Peyer's patch (tissue), 4 donors: Measurements from ENCODE around the gene TEKT3. TPM values are rescaled to one million over a fixed set of nuclear protein-coding genes. Genes with fewer than 3 reads are reported as not detected.

Source experiments
- DNase-seq, 3 donors: peaks; one replicate each; pipeline ENCODE4 v3.0.0-alpha.2; 2017 to 2019
- H3K27ac ChIP-seq, 4 donors: fragments of 200-600 bp; sonication (generic); one replicate each; pipeline ENCODE4 v1.5.1; 2016 to 2019
- H3K27me3 ChIP-seq, 2 donors: fragments of 200-600 bp; sonication (generic); one replicate each; pipeline ENCODE4 v1.5.1; 2019
- H3K36me3 ChIP-seq, 3 donors: fragments of 200-600 bp; sonication (generic); one replicate each; pipeline ENCODE4 v1.5.1; 2016 to 2019
- H3K4me1 ChIP-seq, 4 donors: fragments of 200-600 bp; sonication (generic); one replicate each; pipeline ENCODE4 v1.5.1; 2016 to 2019
- H3K4me3 ChIP-seq, 4 donors: fragments of 200-600 bp; sonication (generic); 1 replicate in 3 of 4; 2 replicates in 1 of 4; pipeline ENCODE4 v1.5.1; 2016 to 2019; ENCODE audit warnings: mild to moderate bottlenecking in 1 of 4
- H3K9me3 ChIP-seq, 4 donors: fragments of 200-600 bp; sonication (generic); one replicate each; pipeline ENCODE4 v1.5.1; 2016 to 2019; ENCODE audit warnings: mild to moderate bottlenecking in 1 of 4
- POLR2A ChIP-seq, 2 donors: fragments of 450-650 bp; IDR thresholded peaks; one replicate each; pipeline ENCODE4 v1.5.1; 2017; ENCODE audit warnings: antibody characterized with exemption in 2 of 2, mild to moderate bottlenecking in 2 of 2, moderate library complexity in 2 of 2
- total RNA-seq, 4 donors: library from RNA; depleted of rRNA; stranded (reverse); fragments of >200 nt; gene quantifications; one replicate each; pipeline ENCODE4 v1.1.0, GENCODE V29; 2016
- TF ChIP-seq, protein P1 (sequence below), 6 experiments: fragments of 450-650 bp in 4 of 6; fragments of 200-600 bp in 2 of 6; sonication (generic) in 1 of 6; IDR thresholded peaks; one replicate each; pipeline ENCODE4 v1.5.1; 2017 to 2019; ENCODE audit warnings: antibody characterized with exemption in 6 of 6, mild to moderate bottlenecking in 3 of 6, moderate library complexity in 1 of 6

TEKT3 gene
- total RNA-seq, 4 donors from 2014 or later, result 2.5 to 3.9 TPM; not detected in 2

- H3K9me3 ChIP-seq, result no peaks in the 10 kb centered on the region
- H3K4me1 ChIP-seq, result peaks cover 0 to 42% (median 2%) of the 10 kb centered on the region in 4 donors
- H3K27ac ChIP-seq, result peak overlapping the region; percentile 72 to 99 (median 92)
- H3K27me3 ChIP-seq, result no peaks in the 10 kb centered on the region
- peak overlapping the region; percentile 39 to 84 (median 58) for H3K4me3 ChIP-seq
- TF ChIP-seq POLR2A (IDR thresholded peaks at IDR 0.05), result peak; percentile 79 to 92
- TF ChIP-seq, protein P1, sequence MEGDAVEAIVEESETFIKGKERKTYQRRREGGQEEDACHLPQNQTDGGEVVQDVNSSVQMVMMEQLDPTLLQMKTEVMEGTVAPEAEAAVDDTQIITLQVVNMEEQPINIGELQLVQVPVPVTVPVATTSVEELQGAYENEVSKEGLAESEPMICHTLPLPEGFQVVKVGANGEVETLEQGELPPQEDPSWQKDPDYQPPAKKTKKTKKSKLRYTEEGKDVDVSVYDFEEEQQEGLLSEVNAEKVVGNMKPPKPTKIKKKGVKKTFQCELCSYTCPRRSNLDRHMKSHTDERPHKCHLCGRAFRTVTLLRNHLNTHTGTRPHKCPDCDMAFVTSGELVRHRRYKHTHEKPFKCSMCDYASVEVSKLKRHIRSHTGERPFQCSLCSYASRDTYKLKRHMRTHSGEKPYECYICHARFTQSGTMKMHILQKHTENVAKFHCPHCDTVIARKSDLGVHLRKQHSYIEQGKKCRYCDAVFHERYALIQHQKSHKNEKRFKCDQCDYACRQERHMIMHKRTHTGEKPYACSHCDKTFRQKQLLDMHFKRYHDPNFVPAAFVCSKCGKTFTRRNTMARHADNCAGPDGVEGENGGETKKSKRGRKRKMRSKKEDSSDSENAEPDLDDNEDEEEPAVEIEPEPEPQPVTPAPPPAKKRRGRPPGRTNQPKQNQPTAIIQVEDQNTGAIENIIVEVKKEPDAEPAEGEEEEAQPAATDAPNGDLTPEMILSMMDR (IDR thresholded peaks at IDR 0.05), result peak in 3 of 6 experiments; percentile 19 to 38 (median 29)
- peak; percentile 35 to 93 (median 91) for DNase-seq
- peaks cover 0 to 21% (median 0%) of the 10 kb centered on the region in 3 donors for H3K36me3 ChIP-seq
Measured at GRCh38 chr17:15262291-15263205, 78.8 kb downstream of the TEKT3 start.

DNA sequence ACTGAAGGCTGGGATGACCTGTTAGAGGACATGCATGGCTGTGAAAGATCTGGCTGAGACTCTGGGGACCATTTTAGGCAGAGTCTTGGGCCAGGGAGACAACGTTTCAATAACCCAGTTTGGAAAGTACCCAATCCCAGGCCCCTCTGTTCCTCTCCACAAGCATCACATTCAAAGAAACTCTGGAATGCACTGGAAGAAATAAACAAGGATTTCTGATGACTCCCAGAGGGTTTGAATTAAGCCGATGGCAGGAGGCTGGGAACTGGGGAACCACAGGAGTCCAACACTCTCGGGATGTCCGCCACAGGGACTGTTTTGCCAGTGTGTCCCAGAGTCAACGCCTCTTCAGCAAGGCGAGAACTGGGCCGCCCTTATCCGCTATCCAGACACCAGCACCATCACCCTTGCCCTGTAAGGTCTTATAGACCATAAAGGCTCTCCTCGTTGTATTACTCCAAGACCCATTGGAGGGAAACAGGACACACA is 79.6 kb downstream of the TEKT3 start:
- TF ChIP-seq POLR2A (IDR thresholded peaks at IDR 0.05), result no peak
- TF ChIP-seq, protein P1 (IDR thresholded peaks at IDR 0.05), result no peak
- Histone ChIP-seq H3K27ac (peak overlapping the region; percentile 72 to 99 (median 92)), H3K27me3 (no peaks in the 10 kb centered on the region), H3K9me3 (no peaks in the 10 kb centered on the region), H3K4me3 (peak overlapping the region; percentile 39 to 84 (median 58)), H3K36me3 (peaks cover 0 to 26% (median 0%) of the 10 kb centered on the region in 3 donors), H3K4me1 (peaks cover 0 to 47% (median 4%) of the 10 kb centered on the region in 4 donors)
- DNase-seq, result no peak

DNA sequence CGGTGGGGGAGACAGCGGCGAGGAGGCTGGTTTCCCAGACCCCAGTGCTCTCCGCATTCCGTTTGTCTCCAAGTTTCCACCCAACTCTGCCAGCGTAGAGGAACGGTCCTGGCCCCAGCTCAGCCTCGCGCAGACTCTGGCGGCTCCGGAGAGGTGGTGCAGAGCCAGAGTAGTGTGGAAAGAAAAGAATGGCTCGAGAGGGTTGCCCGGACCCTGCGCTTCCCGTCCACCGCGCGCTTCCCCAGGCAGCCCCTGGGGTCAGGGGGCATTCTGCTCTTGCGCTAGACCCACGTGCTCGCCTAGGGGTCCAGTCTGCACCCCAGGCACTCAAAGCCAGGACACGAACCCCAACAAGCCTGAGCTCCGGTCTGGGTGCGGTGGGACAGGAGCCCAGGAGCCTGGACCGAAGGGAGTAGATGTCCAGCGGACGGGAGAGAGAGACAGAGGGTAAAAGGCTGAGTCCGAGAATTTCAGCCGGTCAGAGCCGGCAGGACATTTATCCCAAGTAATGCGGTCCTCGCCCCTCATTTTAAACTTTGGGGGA is 80.1 kb downstream of the TEKT3 start:
- peak overlapping the region; percentile 39 to 84 (median 58) for H3K4me3 ChIP-seq
- DNase-seq, result peak in 2 of 3 donors; percentile 60 to 74
- H3K27ac ChIP-seq, result peak overlapping the region; percentile 72 to 99 (median 92)
- H3K9me3 ChIP-seq, result no peaks in the 10 kb centered on the region
- H3K36me3 ChIP-seq, result peaks cover 0 to 31% (median 0%) of the 10 kb centered on the region in 3 donors
- TF ChIP-seq, protein P1 (IDR thresholded peaks at IDR 0.05), result peak in 2 of 6 experiments; percentile 10 to 26
- peak in 1 of 2 donors; percentile 12 for TF ChIP-seq POLR2A (IDR thresholded peaks at IDR 0.05)
- H3K4me1 ChIP-seq, result peaks cover 0 to 52% (median 4%) of the 10 kb centered on the region in 4 donors
- H3K27me3 ChIP-seq, result no peaks in the 10 kb centered on the region

DNA sequence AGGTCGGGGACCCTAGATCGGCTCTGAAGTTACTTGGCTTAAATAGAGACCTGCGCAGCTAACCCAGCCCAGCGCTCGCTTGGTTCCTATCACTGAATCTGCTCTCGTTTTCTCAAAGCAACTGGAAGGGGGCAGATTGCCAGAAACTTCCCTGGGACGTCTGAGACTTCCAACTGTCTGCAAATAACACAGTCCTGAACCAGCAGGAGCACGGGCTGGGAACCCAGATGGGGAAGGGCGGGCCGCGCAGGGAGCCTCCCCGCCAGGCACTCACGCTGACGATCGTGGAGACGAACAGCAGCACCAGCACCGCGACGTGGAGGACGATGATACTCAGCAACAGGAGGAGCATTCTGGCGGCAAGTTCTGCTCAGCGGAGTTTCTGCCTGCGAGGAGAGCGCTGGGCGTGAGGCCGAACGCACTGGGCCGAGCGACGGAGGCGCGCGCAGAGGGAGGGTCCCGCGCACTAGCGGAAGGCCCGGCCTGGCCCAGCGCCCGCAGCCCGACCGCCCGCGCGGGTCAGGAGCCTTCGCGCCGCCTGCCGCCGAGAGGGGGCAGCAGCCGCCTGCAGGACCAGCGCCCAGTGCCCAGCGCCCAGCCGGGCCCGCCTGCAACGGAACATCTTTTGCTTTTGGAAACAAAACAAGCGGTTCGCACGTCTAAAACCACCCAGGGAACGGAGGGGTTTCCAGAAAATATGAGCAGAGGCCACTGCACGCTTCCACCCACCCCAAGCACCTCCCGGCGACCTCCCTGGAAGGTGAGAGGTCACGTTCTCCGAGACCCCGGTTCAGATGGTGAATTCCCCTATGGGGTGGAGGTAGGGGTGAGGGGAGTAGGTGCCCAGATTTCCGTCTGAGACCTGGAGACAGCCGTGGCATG is 80.8 kb downstream of the TEKT3 start:
- Histone ChIP-seq H3K4me3 (peak overlapping the region; percentile 39 to 84 (median 58)), H3K27me3 (no peaks in the 10 kb centered on the region), H3K36me3 (peaks cover 0 to 39% (median 0%) of the 10 kb centered on the region in 3 donors), H3K9me3 (no peaks in the 10 kb centered on the region), H3K27ac (peak overlapping the region; percentile 72 to 99 (median 92)), H3K4me1 (peaks cover 0 to 56% (median 4%) of the 10 kb centered on the region in 4 donors)
- TF ChIP-seq, protein P1 (IDR thresholded peaks at IDR 0.05), result peak in 5 of 6 experiments; percentile 24 to 97 (median 94)
- TF ChIP-seq POLR2A (IDR thresholded peaks at IDR 0.05), result no peak
- peak; percentile 32 to 91 (median 88) for DNase-seq
